ENCODE measurements around the gene SENP3. TPM values are rescaled to one million over a fixed set of nuclear protein-coding genes. Genes with fewer than 3 reads are reported as not detected.

Gene SENP3
- total RNA-seq (2016; rRNA removed; fragmentation: Illumina TruSeq; extraction: Trizol): 64.5 and 75.4 TPM in 2 replicates
- 46.1 and 48.3 TPM in 2 replicates for total RNA-seq (2016; cell fraction: cytosol; rRNA removed; fragmentation: Illumina TruSeq; extraction: Trizol; ENCODE audit: low read depth)
- 67.8 and 80.2 TPM in 2 replicates for total RNA-seq (2016; cell fraction: insoluble cytoplasmic fraction; rRNA removed; fragmentation: Illumina TruSeq; extraction: Trizol)
- total RNA-seq (2016; cell fraction: membrane; rRNA removed; fragmentation: Illumina TruSeq; extraction: Trizol): 96.7 and 98.4 TPM in 2 replicates
- 31.6 and 38.4 TPM in 2 replicates for total RNA-seq (2016; cell fraction: nucleus; rRNA removed; fragmentation: Illumina TruSeq; extraction: Trizol)
- polyA plus RNA-seq (2011; rRNA removed): 55.8 and 57.3 TPM in 2 replicates
- polyA plus RNA-seq (2011; cell fraction: cytosol; rRNA removed): 51.2 and 51.8 TPM in 2 replicates
- 36.5 and 39.7 TPM in 2 replicates for polyA plus RNA-seq (2011; cell fraction: nucleus; rRNA removed)
- 20.5 and 25.7 TPM in 2 replicates for polyA plus RNA-seq (2012)
- 29.8 and 32.5 TPM in 2 replicates for polyA plus RNA-seq (2016; cell fraction: cytosol; fragmentation: Illumina TruSeq; extraction: Trizol; ENCODE audit: low read depth)
- polyA plus RNA-seq (2016; cell fraction: insoluble cytoplasmic fraction; fragmentation: Illumina TruSeq; extraction: Trizol; ENCODE audit: low read depth): 66.8 and 75.8 TPM in 2 replicates
- 81.7 and 87.7 TPM in 2 replicates for polyA plus RNA-seq (2016; cell fraction: membrane; fragmentation: Illumina TruSeq; extraction: Trizol; ENCODE audit: low read depth)
- polyA plus RNA-seq (2016; cell fraction: nucleus; fragmentation: Illumina TruSeq; extraction: Trizol; ENCODE audit: insufficient read depth, low read depth): 52.7 and 61.4 TPM in 2 replicates
- 67.9 and 190 TPM in 2 replicates for polyA minus RNA-seq (2011; rRNA and poly(A)+ RNA removed; ENCODE audit: low replicate concordance)
- 26.8 and 29.3 TPM in 2 replicates for polyA minus RNA-seq (2011; cell fraction: cytosol; rRNA and poly(A)+ RNA removed)
- 19.1 and 20.5 TPM in 2 replicates for polyA minus RNA-seq (2011; cell fraction: nucleus; rRNA and poly(A)+ RNA removed)
- percentile 69 among the genes with signal in this experiment for Bru-seq, nascent RNA
- percentile 89 among the genes with signal in this experiment for BruChase-seq, experiment 1, labeled RNA remaining after a 6-hour chase
- percentile 79 among the genes with signal in this experiment for BruChase-seq, experiment 2, labeled RNA remaining after a 2-hour chase
- long read RNA-seq, experiment 1: 0 reads
- long read RNA-seq, experiment 2, transcript SENP3-201 (11 exons, 2,611 nt): major isoform, 14 of 36 reads
- long read RNA-seq, experiment 2, partial matches to known transcripts: 17 of 36 reads
- long read RNA-seq, experiment 2, other reads (novel, unspliced or antisense): 3 of 36 reads

GRCh38 chr17:7561589-7562207 is at the start of gene SENP3:
TSS of gene SENP3 (plus strand) at chr17:7561919. CDS start at chr17:7563077, 1,158 bp downstream.
- FAIRE-seq (no peak), DNase-seq (ENCODE audit: low spot score) (peak; percentile 77), ATAC-seq (peak; percentile 74)
- ChIA-PET CTCF (ENCODE audit: low intra/inter-chr PET ratio, low total read pairs) (interaction anchor here (0.6 to 3.3 kb wide), 3 partner anchors 38 to 121 kb away, joined by 3 to 43 read pairs (median 27); no protein-coding TSS in a partner anchor), POLR2A (interaction anchor here (1.3 to 2.5 kb wide), 6 partner anchors 10 to 124 kb away, joined by 4 to 24 read pairs (median 10); partner anchors contain the start of genes MPDU1 and POLR2A)
- Histone ChIP-seq H3K36me3 (replicated peaks in 1 of 2; ENCODE audit: control insufficient read depth in 1 of 2, insufficient read depth in 2 of 2, low read length in 2 of 2) (peaks cover 10 to 24% of the 10 kb centered on the region in 2 experiments), H3K27me3 (ENCODE audit: control insufficient read depth in 1 of 2, insufficient read depth in 2 of 2, low read length in 2 of 2) (no peaks in the 10 kb centered on the region; a peak in 1 of 5 replicates), H3K79me2 (ENCODE audit: insufficient read depth, low read length) (peaks cover 27% of the 10 kb centered on the region), H4K20me1 (ENCODE audit: insufficient read depth, low read length) (no peaks in the 10 kb centered on the region), H2AFZ (ENCODE audit: low read length) (peak within 1 kb of the TSS; percentile 69), H3K4me3 (replicated peaks in 1 of 3; ENCODE audit: insufficient read depth in 1 of 3, low read depth in 2 of 3, low read length in 3 of 3) (peak within 1 kb of the TSS; percentile 90 to 94 (median 92)), H3K9ac (ENCODE audit: insufficient read depth, low read depth, low read length) (peak within 1 kb of the TSS; percentile 91), H3K9me3 (ENCODE audit: low read length) (no peaks in the 10 kb centered on the region), H3K27ac (ENCODE audit: extremely low read length, insufficient read depth, low read length) (peak within 1 kb of the TSS; percentile 75), H3K4me1 (ENCODE audit: insufficient read depth, low read length) (peaks cover 63% of the 10 kb centered on the region), H3K4me2 (ENCODE audit: low read depth, low read length) (peak within 1 kb of the TSS; percentile 96)
- in situ Hi-C loops (cut with HindIII; ENCODE audit: extremely low pct_ligation_motif_present, low pct_unique_long_range_greater_than_20kb) (no loop called here), intact Hi-C loops (cut with micrococcal nuclease; ENCODE audit: unreplicated experiment) (loop anchor here (1.0 to 10.0 kb wide), 3 partner anchors 39 to 207 kb away; partner anchors contain the start of genes KCTD11 and TMEM95)
- WGBS (ENCODE audit: low lambda C conversion rate): under 1% methylated on average over 27 of the region's 82 CpGs
- BruUV-seq (replicated peaks): no TSS peak
- TF ChIP-seq ZNF629 (CRISPR knock-in tag; conservative IDR thresholded peaks at IDR 0.05) (no peak), ZNF496 (CRISPR knock-in tag; IDR thresholded peaks at IDR 0.05; ENCODE audit: insufficient replicate concordance) (no peak), POLR2AphosphoS2 (IDR thresholded peaks at IDR 0.05; ENCODE audit: low read depth, low read length) (no peak), KDM5A (IDR thresholded peaks at IDR 0.05; ENCODE audit: borderline replicate concordance, low read length) (peak; percentile 94), MEIS1 (CRISPR knock-in tag; IDR thresholded peaks at IDR 0.05; ENCODE audit: borderline replicate concordance) (0 out of 2 replicates have a peak, but pooled peaks have one; percentile 33), HDAC2 (CRISPR knock-in tag; IDR thresholded peaks at IDR 0.05) (peak; percentile 40; the same call in 1 of the 2 replicates), PHF5A (CRISPR knock-in tag; IDR thresholded peaks at IDR 0.05; ENCODE audit: low read depth, unreplicated experiment) (peak; percentile 6), ZFAT (CRISPR knock-in tag; conservative IDR thresholded peaks at IDR 0.05) (no peak), ZBTB38 (CRISPR knock-in tag; IDR thresholded peaks at IDR 0.05) (no peak), AHDC1 (CRISPR knock-in tag; IDR thresholded peaks at IDR 0.05; ENCODE audit: borderline replicate concordance) (no peak), ZBTB43 (CRISPR knock-in tag; conservative IDR thresholded peaks at IDR 0.05) (no peak)
